KOPT-K1 (cell line): ENCODE measurements around the gene IL10RB.
A peak's percentile ranks its signal among the peaks of the same experiment; 100 is the strongest.

Experiments used
- H3K27ac ChIP-seq: fragments of 200-600 bp; sonication (generic); 2 replicates; pipeline ENCODE4 v1.5.1; 2016; ENCODE audit warnings: antibody characterized with exemption, mild to moderate bottlenecking, low read depth, low read length; ENCODE audit not compliant: poor library complexity, severe bottlenecking
- H3K36me3 ChIP-seq: fragments of 200-600 bp; sonication (generic); 2 replicates; pipeline ENCODE4 v1.5.1; 2017; ENCODE audit warnings: antibody characterized with exemption, mild to moderate bottlenecking, low read length, moderate library complexity; ENCODE audit not compliant: insufficient read depth
- H3K9me3 ChIP-seq: fragments of 200-600 bp; sonication (generic); 2 replicates; pipeline ENCODE4 v1.5.1; 2017; ENCODE audit warnings: antibody characterized with exemption, low read length, mild to moderate bottlenecking; ENCODE audit not compliant: insufficient read depth, poor library complexity, severe bottlenecking

IL10RB gene

GRCh38 chr21:33293811-33294216, 27.6 kb downstream of the IL10RB start:
- H3K36me3 ChIP-seq = peaks cover 71% of the 10 kb centered on the region

DNA sequence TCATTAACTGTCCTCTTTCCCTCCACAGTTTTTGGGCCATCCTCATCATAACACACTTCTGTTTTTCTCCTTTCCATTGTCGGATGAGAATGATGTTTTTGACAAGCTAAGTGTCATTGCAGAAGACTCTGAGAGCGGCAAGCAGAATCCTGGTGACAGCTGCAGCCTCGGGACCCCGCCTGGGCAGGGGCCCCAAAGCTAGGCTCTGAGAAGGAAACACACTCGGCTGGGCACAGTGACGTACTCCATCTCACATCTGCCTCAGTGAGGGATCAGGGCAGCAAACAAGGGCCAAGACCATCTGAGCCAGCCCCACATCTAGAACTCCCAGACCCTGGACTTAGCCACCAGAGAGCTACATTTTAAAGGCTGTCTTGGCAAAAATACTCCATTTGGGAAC, 30.0 kb downstream of the IL10RB start:
- peaks cover 52% of the 10 kb centered on the region for H3K36me3 ChIP-seq
- H3K9me3 ChIP-seq = no peaks in the 10 kb centered on the region
- H3K27ac ChIP-seq = no peak overlapping the region

More at GRCh38 chr21:33293811-33294216, 27.6 kb downstream of the IL10RB start:
- H3K9me3 ChIP-seq = no peaks in the 10 kb centered on the region
- peak overlapping the region; percentile 18 for H3K27ac ChIP-seq

DNA sequence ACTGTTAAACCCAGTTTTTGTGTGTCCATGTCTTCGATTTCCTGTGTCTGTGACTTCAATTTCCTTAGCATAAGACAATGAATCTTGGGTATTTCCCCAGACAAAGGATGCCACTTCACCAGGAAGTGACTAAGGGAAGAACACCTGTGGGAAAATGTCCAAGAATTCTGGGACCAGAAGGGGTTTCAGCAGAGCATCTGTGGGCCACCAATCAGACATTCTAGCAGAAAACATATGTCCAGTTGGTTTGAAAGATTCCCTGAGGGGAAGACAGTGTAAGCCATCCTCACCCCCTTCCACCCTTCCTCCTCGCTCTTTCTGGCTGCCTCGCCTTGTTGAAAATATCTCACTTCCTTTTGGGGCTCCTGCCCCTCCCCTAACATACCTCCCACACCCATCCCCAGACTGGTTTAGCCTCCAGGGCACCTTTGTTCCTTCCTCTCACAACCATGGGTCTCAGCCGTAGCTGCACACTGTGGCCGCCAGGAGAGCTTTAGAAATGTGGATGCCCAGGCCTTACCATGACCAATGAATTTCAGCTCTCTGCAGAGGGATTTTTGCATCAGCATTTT, 33.1 kb downstream of the IL10RB start:
- no peaks in the 10 kb centered on the region for H3K9me3 ChIP-seq
- peak overlapping the region; percentile 58 for H3K27ac ChIP-seq
- H3K36me3 ChIP-seq = peaks cover 23% of the 10 kb centered on the region

DNA sequence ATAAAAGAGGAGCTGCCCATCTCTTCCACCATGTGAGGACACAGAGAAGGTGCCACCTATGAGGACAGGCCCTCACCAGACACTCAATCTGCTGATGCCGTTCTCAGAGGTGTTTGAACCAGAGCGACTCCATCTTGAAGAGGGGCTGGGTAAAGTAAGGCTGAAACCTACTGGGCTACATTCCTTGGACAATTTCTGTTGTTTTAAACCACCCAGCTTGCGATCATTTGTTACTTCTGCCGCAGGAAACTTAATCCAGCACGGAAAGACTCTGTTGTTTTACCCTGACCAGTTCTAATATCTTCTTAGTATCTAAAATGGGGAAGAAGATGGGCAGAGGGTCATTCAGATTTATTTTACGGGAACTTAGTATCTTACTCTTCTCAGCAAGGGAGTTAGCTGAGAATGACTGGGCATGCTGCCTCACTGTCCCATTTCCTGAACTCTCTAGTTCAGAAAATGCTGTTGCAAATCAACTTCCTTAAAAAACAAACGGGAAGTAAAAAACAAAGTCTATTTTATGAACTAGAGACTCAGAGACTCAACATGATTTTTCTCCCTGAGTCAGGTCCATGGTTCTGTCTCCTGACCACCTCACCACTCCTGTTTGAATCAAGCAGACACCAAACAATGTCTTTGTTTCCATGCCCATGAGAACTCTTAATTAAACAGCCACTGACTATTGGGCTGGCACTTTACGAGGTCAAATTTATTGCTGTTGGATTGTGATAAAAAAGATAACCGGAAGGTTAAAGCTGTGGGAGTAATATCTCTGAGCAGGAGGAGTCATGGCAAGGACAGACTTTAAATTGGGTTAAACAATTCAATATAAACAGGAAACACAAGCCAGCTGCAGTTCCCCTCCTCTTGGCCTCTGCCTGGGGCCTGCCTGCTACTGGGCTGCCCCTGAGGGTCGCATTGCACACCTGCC, 34.8 kb downstream of the IL10RB start:
- Histone ChIP-seq H3K9me3 (no peaks in the 10 kb centered on the region), H3K27ac (peak overlapping the region; percentile 77), H3K36me3 (peaks cover 13% of the 10 kb centered on the region)

GRCh38 chr21:33301632-33302002, 35.5 kb downstream of the IL10RB start:
- H3K36me3 ChIP-seq = peaks cover 7% of the 10 kb centered on the region; the same call in 1 of the 2 replicates
- peak overlapping the region; percentile 77 for H3K27ac ChIP-seq
- no peaks in the 10 kb centered on the region for H3K9me3 ChIP-seq

GRCh38 chr21:33302055-33302454, 35.9 kb downstream of the IL10RB start:
- Histone ChIP-seq H3K36me3 (peaks cover 2% of the 10 kb centered on the region; the same call in 1 of the 2 replicates), H3K9me3 (no peaks in the 10 kb centered on the region), H3K27ac (peak overlapping the region; percentile 77)

- H3K27ac ChIP-seq = peak overlapping the region; percentile 77
- H3K36me3 ChIP-seq = no peaks in the 10 kb centered on the region
- H3K9me3 ChIP-seq = no peaks in the 10 kb centered on the region
These were observed 36.6 kb downstream of the IL10RB start for GRCh38 chr21:33302796-33303195.

GRCh38 chr21:33305344-33305671, 39.1 kb downstream of the IL10RB start:
- peak overlapping the region; percentile 51 for H3K27ac ChIP-seq
- no peaks in the 10 kb centered on the region for H3K36me3 ChIP-seq

DNA sequence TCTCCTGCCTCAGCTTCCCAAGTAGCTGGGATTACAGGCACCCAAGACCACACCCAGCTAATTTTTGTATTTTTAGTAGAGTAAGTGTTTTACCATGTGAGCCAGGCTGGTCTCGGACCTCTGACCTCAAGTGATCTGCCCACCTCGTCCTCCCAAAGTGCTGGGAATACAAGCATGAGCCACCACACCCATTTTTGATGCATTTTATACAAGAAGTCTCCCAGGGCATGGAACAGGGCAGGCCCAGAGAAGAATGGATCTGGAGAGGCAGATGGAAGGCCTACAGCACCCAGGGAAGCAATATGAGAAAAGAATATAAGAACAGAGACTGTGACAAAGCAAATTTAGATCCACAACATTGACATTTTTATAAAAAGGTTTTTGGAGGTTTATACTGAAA, 39.8 kb downstream of the IL10RB start:
- H3K9me3 ChIP-seq = peaks cover 9% of the 10 kb centered on the region
- no peaks in the 10 kb centered on the region for H3K36me3 ChIP-seq
- H3K27ac ChIP-seq = no peak overlapping the region

More at GRCh38 chr21:33305344-33305671, 39.1 kb downstream of the IL10RB start:
- H3K9me3 ChIP-seq = peaks cover 7% of the 10 kb centered on the region

GRCh38 chr21:33308586-33309490, 42.7 kb downstream of the IL10RB start:
- peak overlapping the region; percentile 73 for H3K27ac ChIP-seq
- no peaks in the 10 kb centered on the region for H3K36me3 ChIP-seq

DNA sequence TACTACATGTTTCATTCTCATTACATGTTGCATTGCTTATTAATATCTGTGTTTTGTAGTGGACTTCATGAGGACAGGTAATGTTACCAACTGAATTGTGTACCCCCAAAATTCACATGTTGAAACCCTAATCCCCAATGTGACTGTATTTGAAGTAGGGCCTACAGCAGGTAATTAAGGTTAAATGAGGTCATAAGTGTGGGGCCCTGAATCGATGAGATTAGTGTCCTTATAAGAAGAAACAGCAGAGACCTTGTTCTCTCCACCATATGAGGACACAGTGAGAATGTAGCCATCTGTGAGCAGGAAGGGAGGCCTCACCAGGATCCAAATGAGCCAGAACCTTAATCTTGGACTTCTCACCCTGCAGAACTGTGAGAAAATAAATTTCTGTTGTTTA, 43.6 kb downstream of the IL10RB start:
- peaks cover 15% of the 10 kb centered on the region for H3K9me3 ChIP-seq
- peak overlapping the region; percentile 73 for H3K27ac ChIP-seq
- H3K36me3 ChIP-seq = no peaks in the 10 kb centered on the region

More at GRCh38 chr21:33308586-33309490, 42.7 kb downstream of the IL10RB start:
- H3K9me3 ChIP-seq = peaks cover 12% of the 10 kb centered on the region

- H3K36me3 ChIP-seq = no peaks in the 10 kb centered on the region
- H3K9me3 ChIP-seq = peaks cover 15% of the 10 kb centered on the region
- H3K27ac ChIP-seq = no peak overlapping the region
These were observed 46.0 kb downstream of the IL10RB start for GRCh38 chr21:33312121-33312520.

GRCh38 chr21:33313183-33313582, 47.0 kb downstream of the IL10RB start:
- peaks cover 15% of the 10 kb centered on the region for H3K9me3 ChIP-seq
- no peak overlapping the region for H3K27ac ChIP-seq
- no peaks in the 10 kb centered on the region for H3K36me3 ChIP-seq

DNA sequence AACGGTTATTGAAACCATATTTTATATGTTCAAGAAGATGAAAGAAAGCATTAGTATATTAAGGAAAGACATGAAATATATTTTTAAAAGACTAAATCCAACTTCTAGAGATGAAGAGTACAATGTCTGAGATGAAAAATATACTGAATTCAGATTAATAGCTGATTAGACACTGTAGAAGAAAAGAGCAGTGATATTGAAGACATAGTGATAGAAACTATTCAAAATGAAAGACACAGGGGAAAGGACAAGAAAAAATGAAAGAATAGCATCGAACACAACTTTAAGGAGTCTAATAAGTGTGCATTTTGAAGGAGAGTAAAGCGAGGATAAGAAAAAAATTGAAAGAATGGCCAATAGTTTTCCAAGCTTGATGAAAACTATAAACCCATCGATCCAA, 47.4 kb downstream of the IL10RB start:
- Histone ChIP-seq H3K9me3 (peaks cover 15% of the 10 kb centered on the region), H3K36me3 (no peaks in the 10 kb centered on the region), H3K27ac (no peak overlapping the region)

DNA sequence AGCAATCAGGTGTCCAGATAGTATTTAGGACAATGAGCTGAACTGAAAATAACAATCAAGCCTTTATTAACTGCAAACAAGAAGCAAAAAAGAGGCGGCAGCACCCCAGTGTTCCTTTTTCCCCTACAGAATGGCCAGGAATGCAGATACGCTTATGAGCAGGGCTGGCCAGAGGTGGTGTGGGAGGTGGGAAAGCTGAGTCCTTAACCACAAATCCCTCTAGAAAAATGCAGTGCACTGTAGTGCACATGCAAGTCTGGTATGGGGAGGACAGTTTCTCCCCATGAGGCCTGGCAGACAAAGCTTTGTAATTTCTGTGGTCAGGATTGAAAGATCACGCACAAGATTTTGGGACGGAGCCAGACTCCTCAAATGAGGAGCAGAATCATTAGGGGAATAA, 47.9 kb downstream of the IL10RB start:
- Histone ChIP-seq H3K36me3 (no peaks in the 10 kb centered on the region), H3K27ac (no peak overlapping the region), H3K9me3 (peaks cover 15% of the 10 kb centered on the region)
